ENCODE data around the gene DLG1.

DNA sequence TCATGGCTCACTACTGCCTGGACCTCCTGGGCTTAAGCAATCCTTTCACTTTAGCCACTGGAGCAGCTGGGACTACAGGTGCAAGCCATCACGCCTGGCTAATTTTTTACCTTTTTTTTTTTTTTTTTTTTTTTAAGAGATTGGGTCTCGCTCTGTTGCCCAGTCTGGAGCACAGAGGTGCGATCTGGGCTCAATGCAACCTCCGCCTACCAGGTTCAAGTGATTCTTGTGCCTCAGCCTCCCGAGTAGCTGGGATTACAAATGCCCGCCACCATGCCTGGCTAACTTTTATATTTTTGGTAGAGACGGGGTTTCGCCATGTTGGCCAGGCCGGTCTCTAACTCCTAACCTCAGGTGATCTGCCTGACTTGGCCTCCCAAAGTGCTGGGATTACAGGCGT is 218.1 kb downstream of the DLG1 start:
- TF ChIP-seq MAFK (IDR thresholded peaks at IDR 0.05; ENCODE audit: low read length) (no peak), POLR3A (IDR thresholded peaks at IDR 0.05; ENCODE audit: borderline replicate concordance, extremely low read depth, insufficient read depth, insufficient read length) (no peak), ZC3H4 (CRISPR knock-in tag; IDR thresholded peaks at IDR 0.05; ENCODE audit: borderline replicate concordance) (no peak), RNF2 (IDR thresholded peaks at IDR 0.05) (no peak), MXI1 (IDR thresholded peaks at IDR 0.05; ENCODE audit: low read depth, low read length) (no peak), ETS2 (tag; IDR thresholded peaks at IDR 0.05; ENCODE audit: borderline replicate concordance, poor library complexity, severe bottlenecking) (no peak), TCF3 (CRISPR knock-in tag; IDR thresholded peaks at IDR 0.05) (no peak), TAF1 (IDR thresholded peaks at IDR 0.05; ENCODE audit: control insufficient read depth, extremely low read depth, insufficient read depth, low read length, severe bottlenecking) (no peak), FOS (IDR thresholded peaks at IDR 0.05; ENCODE audit: extremely low read depth, insufficient read length) (no peak), GATAD2B (IDR thresholded peaks at IDR 0.05; ENCODE audit: borderline replicate concordance) (no peak), TGIF2 (CRISPR knock-in tag; IDR thresholded peaks at IDR 0.05) (no peak)
- TF ChIP-seq, protein P1, sequence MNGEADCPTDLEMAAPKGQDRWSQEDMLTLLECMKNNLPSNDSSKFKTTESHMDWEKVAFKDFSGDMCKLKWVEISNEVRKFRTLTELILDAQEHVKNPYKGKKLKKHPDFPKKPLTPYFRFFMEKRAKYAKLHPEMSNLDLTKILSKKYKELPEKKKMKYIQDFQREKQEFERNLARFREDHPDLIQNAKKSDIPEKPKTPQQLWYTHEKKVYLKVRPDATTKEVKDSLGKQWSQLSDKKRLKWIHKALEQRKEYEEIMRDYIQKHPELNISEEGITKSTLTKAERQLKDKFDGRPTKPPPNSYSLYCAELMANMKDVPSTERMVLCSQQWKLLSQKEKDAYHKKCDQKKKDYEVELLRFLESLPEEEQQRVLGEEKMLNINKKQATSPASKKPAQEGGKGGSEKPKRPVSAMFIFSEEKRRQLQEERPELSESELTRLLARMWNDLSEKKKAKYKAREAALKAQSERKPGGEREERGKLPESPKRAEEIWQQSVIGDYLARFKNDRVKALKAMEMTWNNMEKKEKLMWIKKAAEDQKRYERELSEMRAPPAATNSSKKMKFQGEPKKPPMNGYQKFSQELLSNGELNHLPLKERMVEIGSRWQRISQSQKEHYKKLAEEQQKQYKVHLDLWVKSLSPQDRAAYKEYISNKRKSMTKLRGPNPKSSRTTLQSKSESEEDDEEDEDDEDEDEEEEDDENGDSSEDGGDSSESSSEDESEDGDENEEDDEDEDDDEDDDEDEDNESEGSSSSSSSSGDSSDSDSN (IDR thresholded peaks at IDR 0.05; ENCODE audit: borderline replicate concordance in 1 of 2, low read depth in 2 of 2, low read length in 2 of 2): no peak
- TF ChIP-seq, protein P2, sequence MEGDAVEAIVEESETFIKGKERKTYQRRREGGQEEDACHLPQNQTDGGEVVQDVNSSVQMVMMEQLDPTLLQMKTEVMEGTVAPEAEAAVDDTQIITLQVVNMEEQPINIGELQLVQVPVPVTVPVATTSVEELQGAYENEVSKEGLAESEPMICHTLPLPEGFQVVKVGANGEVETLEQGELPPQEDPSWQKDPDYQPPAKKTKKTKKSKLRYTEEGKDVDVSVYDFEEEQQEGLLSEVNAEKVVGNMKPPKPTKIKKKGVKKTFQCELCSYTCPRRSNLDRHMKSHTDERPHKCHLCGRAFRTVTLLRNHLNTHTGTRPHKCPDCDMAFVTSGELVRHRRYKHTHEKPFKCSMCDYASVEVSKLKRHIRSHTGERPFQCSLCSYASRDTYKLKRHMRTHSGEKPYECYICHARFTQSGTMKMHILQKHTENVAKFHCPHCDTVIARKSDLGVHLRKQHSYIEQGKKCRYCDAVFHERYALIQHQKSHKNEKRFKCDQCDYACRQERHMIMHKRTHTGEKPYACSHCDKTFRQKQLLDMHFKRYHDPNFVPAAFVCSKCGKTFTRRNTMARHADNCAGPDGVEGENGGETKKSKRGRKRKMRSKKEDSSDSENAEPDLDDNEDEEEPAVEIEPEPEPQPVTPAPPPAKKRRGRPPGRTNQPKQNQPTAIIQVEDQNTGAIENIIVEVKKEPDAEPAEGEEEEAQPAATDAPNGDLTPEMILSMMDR (IDR thresholded peaks at IDR 0.05 in 2 of 3, conservative IDR thresholded peaks at IDR 0.05 in 1 of 3; ENCODE audit: insufficient read depth in 2 of 3, low read depth in 1 of 3, low read length in 3 of 3): no peak
